ENCODE results near the gene PTPRF.
"Not testable (repeated sequence)": the region's sequence is repeated elsewhere in the genome, so short reads cannot be mapped to it uniquely, and the experiment has no call there.

Gene PTPRF

DNA sequence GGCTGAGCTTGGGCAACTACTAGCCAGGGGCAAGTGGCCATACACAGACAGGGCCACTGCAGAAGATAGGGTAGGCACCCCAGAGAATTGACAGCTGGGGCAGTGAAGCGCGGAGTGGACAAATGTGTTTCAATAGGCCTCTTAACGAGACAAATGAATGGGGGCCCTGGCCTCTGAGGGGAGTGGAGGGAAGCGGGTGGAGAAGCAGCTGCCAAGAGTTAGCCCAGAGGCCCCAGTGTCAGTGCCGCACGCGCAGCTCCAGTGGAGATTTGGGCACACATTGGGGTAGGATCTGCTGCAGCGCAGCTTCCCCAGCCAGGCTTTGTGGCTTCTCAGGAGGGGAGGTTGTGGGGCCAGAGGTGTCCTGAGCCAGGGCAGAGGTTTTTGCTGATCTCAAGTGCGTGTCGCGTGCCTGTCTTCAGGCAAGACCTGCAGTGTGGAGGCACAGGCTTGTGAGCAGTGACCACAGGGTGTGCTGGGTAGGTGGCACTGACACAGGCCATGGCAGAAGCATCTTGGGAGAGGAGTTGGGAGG lies 16.9 kb downstream of the PTPRF start:
- TF ChIP-seq, protein P1, sequence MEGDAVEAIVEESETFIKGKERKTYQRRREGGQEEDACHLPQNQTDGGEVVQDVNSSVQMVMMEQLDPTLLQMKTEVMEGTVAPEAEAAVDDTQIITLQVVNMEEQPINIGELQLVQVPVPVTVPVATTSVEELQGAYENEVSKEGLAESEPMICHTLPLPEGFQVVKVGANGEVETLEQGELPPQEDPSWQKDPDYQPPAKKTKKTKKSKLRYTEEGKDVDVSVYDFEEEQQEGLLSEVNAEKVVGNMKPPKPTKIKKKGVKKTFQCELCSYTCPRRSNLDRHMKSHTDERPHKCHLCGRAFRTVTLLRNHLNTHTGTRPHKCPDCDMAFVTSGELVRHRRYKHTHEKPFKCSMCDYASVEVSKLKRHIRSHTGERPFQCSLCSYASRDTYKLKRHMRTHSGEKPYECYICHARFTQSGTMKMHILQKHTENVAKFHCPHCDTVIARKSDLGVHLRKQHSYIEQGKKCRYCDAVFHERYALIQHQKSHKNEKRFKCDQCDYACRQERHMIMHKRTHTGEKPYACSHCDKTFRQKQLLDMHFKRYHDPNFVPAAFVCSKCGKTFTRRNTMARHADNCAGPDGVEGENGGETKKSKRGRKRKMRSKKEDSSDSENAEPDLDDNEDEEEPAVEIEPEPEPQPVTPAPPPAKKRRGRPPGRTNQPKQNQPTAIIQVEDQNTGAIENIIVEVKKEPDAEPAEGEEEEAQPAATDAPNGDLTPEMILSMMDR (conservative IDR thresholded peaks at IDR 0.05; ENCODE audit: low read length), result no peak
- DNase-seq (ENCODE audit: low read depth), result no peak
- no peak overlapping the region for H3K4me3 ChIP-seq (ENCODE audit: low read length)

DNA sequence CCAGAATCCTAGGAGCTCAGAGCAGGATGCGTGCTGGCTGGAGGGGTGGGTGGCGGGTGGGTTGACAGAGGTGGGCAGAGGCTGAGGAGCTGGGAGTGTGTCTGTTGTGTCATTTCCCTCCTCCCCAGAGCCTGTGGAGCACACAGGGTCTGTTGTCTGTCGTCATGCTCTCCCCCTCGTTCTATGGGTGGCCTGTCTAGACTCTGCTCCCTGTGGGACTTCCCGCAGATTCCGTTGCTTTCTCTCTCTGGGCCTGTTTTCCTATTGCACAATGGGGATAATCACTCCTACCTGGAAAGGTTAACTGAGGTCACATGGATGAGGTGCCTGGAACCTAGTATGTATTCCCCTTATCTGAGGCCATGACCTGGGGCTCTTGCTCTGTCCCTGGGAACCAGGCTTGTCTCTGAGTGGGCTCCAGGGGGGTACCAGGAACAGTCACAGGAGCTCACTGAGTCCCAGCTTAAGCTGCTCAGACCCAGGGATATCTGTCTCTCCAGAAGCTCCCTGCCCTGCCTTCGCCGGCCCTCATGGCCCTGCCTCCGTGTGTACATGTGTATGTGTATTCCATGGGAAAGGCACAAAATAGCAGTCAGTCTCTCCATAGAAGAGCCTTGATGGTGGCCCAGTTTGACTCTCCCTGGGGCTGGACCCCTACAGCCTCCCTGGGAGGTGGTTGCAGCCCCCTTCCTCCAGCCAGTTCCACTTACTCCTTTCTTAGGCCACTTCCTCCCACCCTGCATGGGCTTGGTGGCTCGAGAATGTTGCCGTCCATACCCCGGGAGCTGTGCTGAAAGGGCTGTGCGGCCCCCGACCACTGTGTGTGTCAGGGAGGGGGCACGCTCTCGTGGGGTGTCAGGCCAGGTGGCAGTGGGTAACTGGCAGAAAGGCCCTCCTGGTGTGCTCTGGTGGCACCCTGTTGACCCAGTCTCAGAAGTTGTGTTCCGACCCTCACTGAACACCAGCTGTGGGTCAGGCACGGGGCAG lies 17.9 kb downstream of the PTPRF start:
- TF ChIP-seq, protein P1 (conservative IDR thresholded peaks at IDR 0.05; ENCODE audit: low read length), result no peak
- no peak overlapping the region for H3K4me3 ChIP-seq (ENCODE audit: low read length)
- no peak for DNase-seq (ENCODE audit: low read depth)

DNA sequence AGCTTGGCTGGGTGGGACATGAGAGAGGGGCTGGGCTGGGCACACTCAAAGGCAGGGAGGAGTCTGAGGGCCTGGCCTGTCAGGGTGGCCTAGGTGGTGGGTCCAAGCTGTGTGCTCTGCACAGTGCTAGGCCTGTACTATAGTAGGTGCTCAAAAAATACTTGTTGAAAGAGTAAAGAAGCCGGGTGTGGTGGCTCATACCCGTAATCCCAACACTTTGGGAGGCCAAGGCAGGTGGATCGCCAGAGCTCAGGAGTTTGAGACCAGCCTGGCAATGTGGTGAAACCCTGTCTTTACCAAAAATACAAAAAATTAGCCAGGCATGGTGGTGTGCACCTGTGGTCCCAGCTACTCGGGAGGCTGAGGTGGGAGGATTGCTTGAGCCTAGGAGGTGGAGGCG lies 18.7 kb downstream of the PTPRF start:
- not testable (repeated sequence) for DNase-seq (ENCODE audit: low read depth); H3K4me3 ChIP-seq (ENCODE audit: low read length)

DNA sequence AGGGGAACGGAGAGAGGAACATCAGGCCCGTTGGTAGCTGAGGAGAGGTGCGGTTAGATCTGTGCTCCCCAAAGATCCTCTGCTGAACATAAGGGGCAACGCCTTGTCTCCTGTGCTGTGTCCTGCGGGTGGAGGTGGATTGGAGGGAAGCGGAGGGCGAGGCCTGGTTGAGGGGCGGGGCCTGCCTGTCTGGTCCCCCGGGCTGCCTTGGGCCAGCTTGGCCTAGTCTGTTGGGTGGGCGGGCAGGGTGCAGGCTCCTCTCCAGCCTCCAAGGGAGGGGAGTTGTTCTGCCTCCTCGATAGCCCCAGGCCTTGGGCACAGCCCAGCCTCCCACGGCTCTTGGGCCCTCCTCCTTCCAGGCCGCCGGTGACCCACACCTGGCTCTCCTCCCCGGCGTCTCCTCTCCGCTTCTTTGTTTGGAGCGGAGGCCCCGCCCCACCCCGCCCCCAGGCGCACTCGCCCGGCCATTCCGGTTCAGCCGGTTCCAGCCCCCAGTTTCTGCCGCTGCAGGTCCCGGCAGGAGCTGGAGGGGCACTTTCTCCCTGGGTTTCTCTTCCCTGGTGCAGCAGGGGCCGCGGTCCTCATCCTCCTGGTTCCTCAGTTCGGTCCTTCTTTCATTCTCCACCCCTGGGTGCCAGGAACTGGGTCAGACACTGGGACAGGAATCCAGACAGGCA lies 19.4 kb downstream of the PTPRF start:
- TF ChIP-seq, protein P1 (conservative IDR thresholded peaks at IDR 0.05; ENCODE audit: low read length), result no peak
- H3K4me3 ChIP-seq (ENCODE audit: low read length), result no peak overlapping the region
- no peak for DNase-seq (ENCODE audit: low read depth)

DNA sequence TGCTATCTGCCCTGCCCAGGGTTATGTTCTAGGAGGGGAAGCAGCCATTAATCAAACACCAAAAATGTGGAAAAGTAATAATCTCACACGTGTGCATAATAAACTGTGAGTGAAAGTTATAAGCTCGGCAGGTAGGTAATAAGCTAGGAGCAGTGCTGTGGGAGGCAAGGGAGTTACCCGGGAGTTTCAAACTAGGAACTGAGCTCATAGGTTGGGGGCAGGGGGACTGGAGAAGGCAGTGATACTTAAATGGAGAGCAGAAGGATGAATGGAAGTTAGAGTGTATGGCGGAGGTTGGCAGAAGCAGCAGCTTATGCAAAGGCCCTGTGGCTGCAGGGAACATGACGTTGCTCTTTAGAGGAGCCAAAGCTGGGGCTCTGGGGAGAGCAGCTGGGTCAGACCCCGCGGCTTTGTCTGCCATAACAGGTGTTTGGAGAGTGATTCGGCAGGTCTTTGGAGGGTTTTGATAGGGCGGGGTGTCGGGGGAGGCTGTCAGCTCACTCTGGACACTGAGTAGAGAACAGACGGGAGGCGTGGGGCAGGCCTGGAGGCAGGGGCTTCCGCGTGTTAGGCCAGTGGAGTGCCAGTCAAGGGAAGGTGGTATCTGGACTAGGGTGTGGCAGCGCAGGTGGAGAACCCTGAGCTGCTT lies 20.0 kb downstream of the PTPRF start:
- TF ChIP-seq, protein P1 (conservative IDR thresholded peaks at IDR 0.05; ENCODE audit: low read length), result no peak
- no peak overlapping the region for H3K4me3 ChIP-seq (ENCODE audit: low read length)
- DNase-seq (ENCODE audit: low read depth), result no peak

DNA sequence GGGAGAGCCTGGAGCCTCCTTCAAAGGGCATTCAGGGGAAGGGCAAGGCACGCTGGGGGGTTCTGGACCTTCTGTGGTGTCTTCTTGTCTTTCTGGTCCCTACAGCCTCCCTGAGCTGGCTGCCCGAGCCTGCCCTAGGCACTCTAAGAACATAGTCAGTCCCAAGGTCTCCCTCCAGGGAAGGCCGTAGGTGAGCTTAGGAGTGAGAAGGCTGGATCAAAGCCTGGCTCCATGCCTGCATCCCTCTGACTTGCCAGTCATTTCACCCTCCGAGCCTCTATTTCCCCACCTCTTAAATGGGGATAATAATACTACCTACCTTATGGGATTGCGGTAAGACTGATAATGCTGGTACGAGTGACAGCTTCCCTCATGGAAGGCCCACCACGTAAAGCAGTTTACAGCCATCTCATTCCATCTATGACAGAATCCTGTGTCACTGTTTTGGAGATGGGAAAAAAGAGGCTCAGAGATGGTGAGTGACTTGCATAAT lies 20.8 kb downstream of the PTPRF start:
- DNase-seq (ENCODE audit: low read depth), result no peak
- no peak overlapping the region for H3K4me3 ChIP-seq (ENCODE audit: low read length)
- TF ChIP-seq, protein P1 (conservative IDR thresholded peaks at IDR 0.05; ENCODE audit: low read length), result no peak

All from AG10803 (cell line).